ENCODE measurements around the gene ELL2. TPM values are rescaled to one million over a fixed set of nuclear protein-coding genes. Genes with fewer than 3 reads are reported as not detected.

Gene ELL2
- total RNA-seq (10 to 100 TPM; 19.2 to 68.2 (median 27.2) TPM), polyA plus RNA-seq (10 to 100 TPM; 10.5 to 30.7 TPM)
- long read RNA-seq, donor 1, full-length matches to known transcripts = 3 of 17 reads
- long read RNA-seq, donor 1, partial matches to known transcripts = 11 of 17 reads
- long read RNA-seq, donor 1, other reads (novel, unspliced or antisense) = 3 of 17 reads
- long read RNA-seq, donor 2, full-length matches to known transcripts = 5 of 23 reads
- long read RNA-seq, donor 2, partial matches to known transcripts = 11 of 23 reads
- long read RNA-seq, donor 2, other reads (novel, unspliced or antisense) = 7 of 23 reads
- long read RNA-seq, donor 3, full-length matches to known transcripts = 8 of 101 reads
- long read RNA-seq, donor 3, partial matches to known transcripts = 73 of 101 reads
- long read RNA-seq, donor 3, other reads (novel, unspliced or antisense) = 20 of 101 reads

DNA sequence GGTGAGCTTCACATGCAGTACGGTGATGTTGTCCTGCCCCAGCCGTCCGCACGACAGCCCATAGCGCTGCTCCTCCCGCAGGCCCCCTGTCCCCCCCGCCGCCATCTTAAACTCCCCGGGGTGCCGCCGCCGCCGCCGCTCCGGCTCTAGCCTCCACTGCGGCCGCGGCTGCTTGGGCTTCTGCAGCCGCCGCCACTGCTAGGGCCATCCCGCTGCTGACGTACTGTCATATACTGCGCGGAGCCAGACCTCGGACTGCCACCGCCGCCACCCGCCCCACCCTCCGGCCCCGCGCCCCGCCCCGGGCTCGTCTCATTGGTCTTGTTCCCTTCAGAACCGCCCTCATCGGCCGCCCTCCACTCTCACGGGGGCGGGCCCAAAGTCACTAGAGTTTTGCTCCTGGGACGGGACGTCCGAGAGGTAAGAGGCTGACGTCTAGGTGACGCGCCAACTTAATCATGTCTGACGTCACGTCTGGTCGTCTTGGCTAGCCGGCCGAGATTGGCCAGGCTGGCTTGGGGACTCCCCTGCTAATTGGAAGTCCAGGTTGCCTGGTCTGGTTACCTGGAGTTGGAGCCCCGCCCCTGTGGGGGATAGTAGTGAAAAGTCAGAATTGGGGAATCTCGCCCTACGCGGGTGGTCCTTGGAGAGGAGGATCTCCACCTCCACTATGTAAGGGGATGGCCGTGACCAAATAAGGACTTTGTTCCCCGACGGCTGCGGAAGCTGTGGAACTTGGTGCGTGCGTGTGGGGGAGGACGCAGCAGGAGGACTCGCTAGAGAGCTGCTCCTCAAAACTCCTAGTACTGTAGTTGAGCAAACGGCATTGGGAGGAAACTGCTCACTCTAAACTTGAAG, at the start of gene ELL2:
TSS of gene ELL2 (minus strand) at position 235 of the 858 bp plus-strand sequence. CDS start at position 105, 130 bp downstream.
- 0% methylated on average over 63 of the region's 63 CpGs for WGBS, 2 donors
- TF ChIP-seq, protein P1, sequence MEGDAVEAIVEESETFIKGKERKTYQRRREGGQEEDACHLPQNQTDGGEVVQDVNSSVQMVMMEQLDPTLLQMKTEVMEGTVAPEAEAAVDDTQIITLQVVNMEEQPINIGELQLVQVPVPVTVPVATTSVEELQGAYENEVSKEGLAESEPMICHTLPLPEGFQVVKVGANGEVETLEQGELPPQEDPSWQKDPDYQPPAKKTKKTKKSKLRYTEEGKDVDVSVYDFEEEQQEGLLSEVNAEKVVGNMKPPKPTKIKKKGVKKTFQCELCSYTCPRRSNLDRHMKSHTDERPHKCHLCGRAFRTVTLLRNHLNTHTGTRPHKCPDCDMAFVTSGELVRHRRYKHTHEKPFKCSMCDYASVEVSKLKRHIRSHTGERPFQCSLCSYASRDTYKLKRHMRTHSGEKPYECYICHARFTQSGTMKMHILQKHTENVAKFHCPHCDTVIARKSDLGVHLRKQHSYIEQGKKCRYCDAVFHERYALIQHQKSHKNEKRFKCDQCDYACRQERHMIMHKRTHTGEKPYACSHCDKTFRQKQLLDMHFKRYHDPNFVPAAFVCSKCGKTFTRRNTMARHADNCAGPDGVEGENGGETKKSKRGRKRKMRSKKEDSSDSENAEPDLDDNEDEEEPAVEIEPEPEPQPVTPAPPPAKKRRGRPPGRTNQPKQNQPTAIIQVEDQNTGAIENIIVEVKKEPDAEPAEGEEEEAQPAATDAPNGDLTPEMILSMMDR (IDR thresholded peaks at IDR 0.05) = no peak

DNA sequence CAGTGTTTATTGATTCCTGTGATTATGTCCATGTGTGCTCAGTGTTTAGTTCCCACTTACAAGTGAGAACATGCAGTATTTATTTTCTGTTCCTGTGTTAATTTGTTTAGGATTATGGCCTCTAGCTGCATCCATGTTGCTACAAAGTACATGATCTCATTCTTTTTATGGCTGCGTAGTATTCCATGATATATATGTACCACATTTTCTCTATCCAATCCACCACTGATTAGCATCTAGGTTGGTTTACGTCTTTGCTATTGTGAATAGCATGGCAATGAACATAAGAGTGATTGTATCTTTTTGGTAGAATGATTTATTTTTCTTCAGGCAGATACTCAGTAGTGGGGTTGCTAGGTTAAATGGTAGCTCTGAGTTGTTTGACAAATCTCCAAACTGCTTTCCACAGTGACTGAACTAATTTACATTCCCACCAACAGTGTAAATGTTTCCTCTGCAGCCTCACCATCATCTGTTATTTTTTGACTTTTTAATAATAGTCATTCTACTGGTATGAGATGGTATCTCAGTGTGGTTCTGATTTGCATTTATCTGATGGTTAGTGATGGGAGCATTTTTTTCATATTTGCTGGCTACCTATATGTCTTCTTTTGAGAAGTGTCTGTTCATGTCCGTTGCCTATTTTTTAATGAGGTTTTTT, 47.5 kb upstream of the ELL2 start:
- no peak overlapping the region for H3K4me3 ChIP-seq
- no peak for ATAC-seq
- TF ChIP-seq, protein P1 (IDR thresholded peaks at IDR 0.05) = no peak
- no peak overlapping the region for H3K27ac ChIP-seq
- no peaks in the 10 kb centered on the region for H3K4me1 ChIP-seq
- 92 to 95% methylated on average over 3 of the region's 3 CpGs for WGBS, 2 donors
- no peaks in the 10 kb centered on the region for H3K27me3 ChIP-seq
- H3K9me3 ChIP-seq = peaks cover 0 to 4% (median 0%) of the 10 kb centered on the region in 11 donors
- DNase-seq = no peak
- intact Hi-C loops (cut with DNase I) = no loop called here
- no peaks in the 10 kb centered on the region for H3K36me3 ChIP-seq

More for the DNA sequence above, at the start of gene ELL2:
- no peaks in the 10 kb centered on the region for H3K36me3 ChIP-seq
- no peaks in the 10 kb centered on the region for H3K9me3 ChIP-seq
- intact Hi-C loops (cut with DNase I) = loop anchor here in 8 of 10 donors (1.0 to 10.0 kb wide), 17 partner anchors 100 to 407 kb away; partner anchors contain the start of genes ARSK (in 1 of the 8), RFESD (in 1 of the 8) and SKIC3 (in 1 of the 8)
- DNase-seq (peak; percentile 97), ATAC-seq (peak; percentile 90 to 96 (median 94))
- H3K4me3 ChIP-seq = peak within 1 kb of the TSS; percentile 71 to 96 (median 88)
- H3K27me3 ChIP-seq = no peaks in the 10 kb centered on the region
- H3K4me1 ChIP-seq = peaks cover 0 to 43% (median 32%) of the 10 kb centered on the region in 9 donors
- peak within 1 kb of the TSS; percentile 90 to 100 (median 98) for H3K27ac ChIP-seq

DNA sequence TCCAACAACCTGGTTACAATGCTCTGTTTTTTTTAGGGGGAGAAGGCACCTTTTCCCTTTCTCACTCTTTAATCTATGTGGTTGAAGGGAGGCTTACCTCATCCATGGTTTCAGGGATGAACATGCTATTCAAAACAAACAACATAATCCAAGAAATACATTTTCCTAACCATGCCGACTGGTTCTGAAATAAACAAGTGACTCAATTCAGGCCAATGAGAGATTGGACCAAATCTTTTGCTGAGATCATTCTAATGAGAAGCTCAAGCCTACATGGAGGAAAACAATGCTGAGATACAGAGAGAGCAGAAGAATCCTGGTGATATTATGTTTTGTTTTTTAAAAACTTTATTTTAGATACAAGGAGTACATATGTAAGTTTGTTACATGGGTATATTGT, 46.8 kb upstream of the ELL2 start:
- no peaks in the 10 kb centered on the region for H3K4me1 ChIP-seq
- TF ChIP-seq, protein P1 (IDR thresholded peaks at IDR 0.05) = no peak
- ATAC-seq = no peak
- intact Hi-C loops (cut with DNase I) = no loop called here
- H3K9me3 ChIP-seq = peaks cover 0 to 4% (median 0%) of the 10 kb centered on the region in 11 donors
- H3K27me3 ChIP-seq = no peaks in the 10 kb centered on the region
- no peak for DNase-seq
- H3K36me3 ChIP-seq = no peaks in the 10 kb centered on the region
- no peak overlapping the region for H3K27ac ChIP-seq
- 94 to 97% methylated on average over 1 of the region's 1 CpG for WGBS, 2 donors
- H3K4me3 ChIP-seq = no peak overlapping the region

DNA sequence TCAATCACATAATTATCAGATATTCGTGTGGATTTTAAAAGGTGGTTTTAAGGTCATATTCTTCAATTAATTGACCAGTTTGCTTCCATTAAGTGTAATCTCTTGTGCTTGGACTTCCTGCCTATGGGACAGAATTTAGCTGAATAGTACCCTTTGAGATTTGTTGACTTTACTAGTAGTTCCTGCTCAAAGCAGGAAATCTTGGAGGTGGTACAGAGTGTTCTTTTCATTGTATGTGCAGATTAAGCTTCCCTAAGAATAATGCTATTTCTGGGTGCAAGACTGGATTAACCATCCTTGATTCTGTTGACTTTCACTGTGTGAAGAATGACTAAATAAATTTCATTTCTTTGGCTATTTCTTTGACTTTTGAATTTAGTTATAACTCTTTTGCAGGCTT, 45.4 kb upstream of the ELL2 start:
- H3K27ac ChIP-seq = no peak overlapping the region
- intact Hi-C loops (cut with DNase I) = no loop called here

More for the DNA sequence above, 45.4 kb upstream of the ELL2 start:
- Histone ChIP-seq H3K4me3 (no peak overlapping the region), H3K4me1 (no peaks in the 10 kb centered on the region), H3K36me3 (no peaks in the 10 kb centered on the region), H3K27me3 (no peaks in the 10 kb centered on the region), H3K9me3 (no peaks in the 10 kb centered on the region)
- no peak for DNase-seq
- ATAC-seq = no peak
- 48 to 63% methylated on average over 1 of the region's 1 CpG for WGBS, 2 donors
- TF ChIP-seq, protein P1 (IDR thresholded peaks at IDR 0.05) = no peak

Measured in heart right ventricle (tissue), 16 donors.